H1 (cell line): ENCODE measurements around the gene TRIP11. TPM values are rescaled to one million over a fixed set of nuclear protein-coding genes. Genes with fewer than 3 reads are reported as not detected.

Experiments
- CTCF ChIA-PET: fragments of 300-600 bp; sonication (Branson Sonifier 250); formaldehyde crosslinking; loops from one replicate; lab custom pipeline; 2021; ENCODE audit not compliant: partially characterized antibody; lab: Charles Lee
- POLR2A ChIA-PET: fragments of 300-600 bp; sonication (Branson Sonifier 250); formaldehyde crosslinking; loops from one replicate; lab custom pipeline; 2021; ENCODE audit warnings: inconsistent platforms; ENCODE audit not compliant: partially characterized antibody; lab: Charles Lee
- DNase-seq, 2 experiments: peaks; one replicate each; pipeline versions ENCODE4 v3.0.0 to v3.0.0-alpha.2; 2010 to 2022; ENCODE audit warnings: low spot score in 2 of 2, low read depth in 1 of 2, mixed read lengths in 1 of 2
- FAIRE-seq: peaks from 2 replicates; lab custom pipeline; 2011; peaks lifted over from hg19 to GRCh38; lab: Jason Lieb, UNC
- H2AFZ ChIP-seq: 2 replicates; pipeline ENCODE4 v1.8.1; 2012; ENCODE audit warnings: low read length, inconsistent platforms
- H2AK5ac ChIP-seq: 2 replicates; pipeline ENCODE4 v1.6.1; 2013; ENCODE audit warnings: low read depth, low read length
- H2BK120ac ChIP-seq: replicated peaks from 2 replicates; pipeline ENCODE3; 2013; ENCODE audit warnings: low read depth, low read length, inconsistent platforms
- H2BK12ac ChIP-seq: 2 replicates; pipeline ENCODE4 v1.6.1; 2013; ENCODE audit warnings: low read depth, low read length
- H2BK15ac ChIP-seq: 2 replicates; pipeline ENCODE4 v1.6.1; 2013; ENCODE audit warnings: low read length
- H2BK20ac ChIP-seq: 2 replicates; pipeline ENCODE4 v1.6.1; 2013; ENCODE audit warnings: low read length
- H2BK5ac ChIP-seq: 2 replicates; pipeline ENCODE4 v1.6.1; 2013; ENCODE audit warnings: low read depth, low read length
- H3K14ac ChIP-seq: 2 replicates; pipeline ENCODE4 v1.6.1; 2013; ENCODE audit warnings: inconsistent platforms; ENCODE audit not compliant: insufficient read length
- H3K18ac ChIP-seq: 2 replicates; pipeline ENCODE4 v1.6.1; 2013; ENCODE audit warnings: low read length; ENCODE audit errors: extremely low read depth
- H3K23ac ChIP-seq: 2 replicates; pipeline ENCODE4 v1.6.1; 2013; ENCODE audit warnings: inconsistent platforms; ENCODE audit not compliant: insufficient read length
- H3K23me2 ChIP-seq: 2 replicates; pipeline ENCODE4 v1.6.1; 2013; ENCODE audit warnings: low read depth, low read length
- H3K27ac ChIP-seq: 2 replicates; pipeline ENCODE4 v1.6.1; 2011; ENCODE audit warnings: low read depth, low read length, inconsistent platforms
- H3K27me3 ChIP-seq, 4 experiments: replicated peaks in 1 of 4; 1 replicate in 1 of 4; 2 replicates in 3 of 4; pipeline versions ENCODE4 v1.6.1 to v1.8.1; 2011 to 2013; ENCODE audit warnings: low read length in 3 of 4, mild to moderate bottlenecking in 3 of 4, inconsistent platforms in 2 of 4, mixed read lengths in 2 of 4, moderate library complexity in 1 of 4; ENCODE audit not compliant: control insufficient read depth in 3 of 4, insufficient read depth in 3 of 4; ENCODE audit errors: extremely low read depth in 1 of 4
- H3K36me3 ChIP-seq, 4 experiments: 2 replicates each; pipeline versions ENCODE4 v1.6.1 to v1.8.1; 2011 to 2013; ENCODE audit warnings: mild to moderate bottlenecking in 4 of 4, low read length in 3 of 4, moderate library complexity in 2 of 4, control low read depth in 1 of 4, inconsistent platforms in 1 of 4; ENCODE audit not compliant: insufficient read depth in 4 of 4, control insufficient read depth in 2 of 4
- H3K4ac ChIP-seq: replicated peaks from 2 replicates; pipeline ENCODE3; 2013; ENCODE audit warnings: low read length, low read depth, mixed read lengths, inconsistent platforms; ENCODE audit not compliant: insufficient read length
- H3K4me1 ChIP-seq, 4 experiments: replicated peaks in 1 of 4; 1 replicate in 1 of 4; 2 replicates in 3 of 4; pipeline versions ENCODE4 v1.6.1 to v1.8.1; 2011 to 2013; ENCODE audit warnings: low read length in 3 of 4, inconsistent platforms in 2 of 4, mixed read lengths in 1 of 4; ENCODE audit not compliant: insufficient read depth in 4 of 4, control insufficient read depth in 3 of 4
- H3K4me2 ChIP-seq, 2 experiments: 2 replicates each; pipeline versions ENCODE4 v1.6.1 to v1.8.1; 2011 to 2013; ENCODE audit warnings: low read depth in 2 of 2, low read length in 2 of 2, control low read depth in 1 of 2, inconsistent platforms in 1 of 2, mild to moderate bottlenecking in 1 of 2; ENCODE audit not compliant: insufficient read depth in 1 of 2
- H3K4me3 ChIP-seq, 4 experiments: fragments of 200-600, 300-600 bp in 1 of 4; sonication (generic), shearing (Covaris generic), sonication (Bioruptor Twin) in 1 of 4; 2 replicates each; pipeline versions ENCODE4 v1.5.1 to v1.8.1; 2011 to 2016; ENCODE audit warnings: low read length in 4 of 4, low read depth in 3 of 4, control low read depth in 2 of 4, inconsistent platforms in 2 of 4, mild to moderate bottlenecking in 2 of 4, mixed read lengths in 1 of 4, moderate library complexity in 1 of 4; ENCODE audit not compliant: insufficient read depth in 2 of 4; ENCODE audit errors: extremely low read depth in 1 of 4
- H3K56ac ChIP-seq: replicated peaks from 2 replicates; pipeline ENCODE3; 2013; ENCODE audit warnings: low read depth, mild to moderate bottlenecking, mixed read lengths, low read length, inconsistent platforms; ENCODE audit not compliant: insufficient read length
- H3K79me1 ChIP-seq: 2 replicates; pipeline ENCODE4 v1.6.1; 2013; ENCODE audit warnings: low read depth, low read length, control low read depth
- H3K79me2 ChIP-seq, 2 experiments: 2 replicates each; pipeline versions ENCODE4 v1.6.1 to v1.8.1; 2012 to 2013; ENCODE audit warnings: low read length in 2 of 2, mild to moderate bottlenecking in 2 of 2, inconsistent platforms in 1 of 2; ENCODE audit not compliant: insufficient read depth in 2 of 2, control insufficient read depth in 1 of 2
- H3K9ac ChIP-seq, 4 experiments: replicated peaks in 1 of 4; 1 replicate in 1 of 4; 2 replicates in 3 of 4; pipeline versions ENCODE4 v1.6.1 to v1.8.1; 2011 to 2013; ENCODE audit warnings: low read depth in 3 of 4, low read length in 3 of 4, control low read depth in 2 of 4, mild to moderate bottlenecking in 2 of 4, moderate library complexity in 2 of 4, inconsistent platforms in 1 of 4; ENCODE audit errors: extremely low read depth in 1 of 4
- H3K9me3 ChIP-seq, 2 experiments: 2 replicates each; pipeline versions ENCODE4 v1.6.1 to v1.8.1; 2012 to 2013; ENCODE audit warnings: mild to moderate bottlenecking in 2 of 2, moderate library complexity in 2 of 2, control low read depth in 1 of 2, inconsistent platforms in 1 of 2, low read depth in 1 of 2, low read length in 1 of 2, mixed read lengths in 1 of 2; ENCODE audit not compliant: insufficient read depth in 2 of 2
- H4K20me1 ChIP-seq, 2 experiments: replicated peaks in 1 of 2; 2 replicates each; pipeline versions ENCODE3 to v1.8.1; 2011 to 2013; ENCODE audit warnings: inconsistent platforms in 2 of 2, low read length in 2 of 2, mild to moderate bottlenecking in 1 of 2; ENCODE audit not compliant: insufficient read depth in 2 of 2, control insufficient read depth in 1 of 2
- H4K5ac ChIP-seq: 2 replicates; pipeline ENCODE4 v1.6.1; 2013; ENCODE audit warnings: low read length, low read depth, mixed read lengths, inconsistent platforms; ENCODE audit not compliant: insufficient read length
- H4K8ac ChIP-seq: 2 replicates; pipeline ENCODE4 v1.8.0; 2013; ENCODE audit warnings: mild to moderate bottlenecking, moderate library complexity, low read length, inconsistent platforms; ENCODE audit not compliant: insufficient read depth; ENCODE audit errors: extremely low read depth
- H4K91ac ChIP-seq: replicated peaks from 2 replicates; pipeline ENCODE3; 2013; ENCODE audit warnings: low read length, mixed read lengths, inconsistent platforms; ENCODE audit not compliant: insufficient read length
- CEBPB ChIP-seq: IDR thresholded peaks from 2 replicates; pipeline ENCODE4 v1.6.1; 2012; ENCODE audit warnings: low read depth, low read length
- ZNF274 ChIP-seq: IDR thresholded peaks from 2 replicates; pipeline ENCODE4 v1.7.0; 2012; ENCODE audit warnings: low read length, borderline replicate concordance; ENCODE audit errors: extremely low read depth
- whole genome bisulfite sequencing, 2 experiments: shearing (Covaris generic) in 1 of 2; methylation state at CpG; one replicate each; pipeline versions ENCODE4 v1.1.6 to v1.1.7; 2013 to 2015; ENCODE audit warnings: low lambda C conversion rate in 2 of 2, mixed read lengths in 2 of 2, inconsistent platforms in 1 of 2, low coverage in 1 of 2, missing lambda C conversion rate in 1 of 2; ENCODE audit not compliant: insufficient replicate concordance in 2 of 2, insufficient coverage in 1 of 2, insufficient read length in 1 of 2; ENCODE audit errors: extremely low coverage in 1 of 2, missing lambda C conversion rate in 1 of 2; 5-methylcytosine and 5-hydroxymethylcytosine counted together
- polyA plus RNA-seq, 7 experiments: library from polyadenylated mRNA; depleted of rRNA in 3 of 7; stranded (reverse) in 5 of 7; unstranded in 2 of 7; fragments of >200 nt in 5 of 7; fragments of 200-250 nt in 2 of 7; gene quantifications; 1 replicate in 5 of 7; 2 replicates in 1 of 7; 4 replicates in 1 of 7; pipeline versions ENCODE4 v1.2.1 to v1.2.3, GENCODE V29; 2011 to 2013; ENCODE audit warnings: missing spikeins in 2 of 7, mixed read lengths in 2 of 7
- total RNA-seq: library from RNA; stranded (reverse); fragmentation: NEBNext Ultra II Directional; extraction: Animal tissue kit (Norgen Biotek cat#: 25700); gene quantifications from 2 replicates; pipeline ENCODE4 v1.2.1, GENCODE V29; 2021

Gene TRIP11
- total and polyA plus RNA-seq, 2 of the 8 experiments (the other 6 are each of a cell fraction or from before 2014, with no cell fraction given), result 3.3 to 30.4 TPM

DNA sequence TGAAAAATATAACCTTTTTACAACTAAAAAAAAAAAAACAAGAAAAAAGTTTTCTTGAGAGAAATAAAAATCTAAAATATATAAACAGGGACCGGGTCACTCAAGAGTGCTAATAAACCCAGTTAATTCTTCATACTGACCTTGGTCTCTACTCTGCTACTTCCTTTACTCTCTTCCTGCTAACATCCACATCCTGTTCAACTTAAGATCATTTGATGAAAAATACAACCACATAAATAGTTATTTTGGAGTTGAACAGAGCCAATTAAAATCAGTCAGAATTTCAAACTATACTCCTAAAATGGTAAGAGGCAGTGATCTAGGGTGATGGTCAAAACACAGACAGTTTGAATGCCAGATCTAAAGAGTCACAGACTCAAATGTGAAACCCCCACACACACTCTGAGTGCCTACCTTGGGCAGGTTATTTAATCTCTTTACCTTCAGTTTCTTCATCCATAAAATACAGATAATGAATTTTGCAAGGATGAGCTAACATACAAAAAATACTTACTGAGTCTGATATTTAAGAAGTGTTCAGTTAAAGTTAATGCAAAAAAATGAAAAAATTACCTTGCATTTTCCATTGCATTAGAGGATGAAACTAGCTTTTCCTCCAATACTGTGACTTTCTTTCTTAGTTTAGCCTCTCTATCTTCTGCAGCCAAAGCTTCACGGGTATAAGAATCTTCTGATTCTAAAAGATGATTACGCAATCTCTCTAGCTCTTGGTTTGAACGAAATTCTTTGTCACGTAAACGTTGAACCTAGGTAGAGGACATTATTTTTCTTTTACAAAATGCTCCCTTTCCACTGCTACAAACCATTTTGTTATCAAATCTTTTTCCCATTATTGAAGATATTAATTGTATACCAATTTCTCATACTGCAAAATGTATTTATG lies 40.9 kb downstream of the TRIP11 start:
- H3K4me1 ChIP-seq, result no peaks in the 10 kb centered on the region
- H3K27me3 ChIP-seq, result no peaks in the 10 kb centered on the region
- no peak overlapping the region for H2BK120ac ChIP-seq
- DNase-seq, result no peak
- H4K20me1 ChIP-seq, result no peaks in the 10 kb centered on the region
- H3K36me3 ChIP-seq, result peaks cover 0 to 21% (median 5%) of the 10 kb centered on the region in 4 experiments; a peak in 4 of 8 replicates
- ChIA-PET POLR2A (no interaction called here), CTCF (interaction anchor here (0.7 kb wide), 1 partner anchor 13 kb away, joined by 3 read pairs; no protein-coding TSS in a partner anchor)
- no peak overlapping the region for H3K23ac ChIP-seq
- no peak overlapping the region for H3K4ac ChIP-seq
- TF ChIP-seq CEBPB, result peak; percentile 98
- no peak for TF ChIP-seq ZNF274
- no peak overlapping the region for H3K14ac ChIP-seq
- H3K18ac ChIP-seq, result no peak overlapping the region
- H3K9ac ChIP-seq, result no peak overlapping the region
- no peak overlapping the region for H3K56ac ChIP-seq
- no peak overlapping the region for H3K4me3 ChIP-seq
- H3K4me2 ChIP-seq, result no peak overlapping the region
- no peaks in the 10 kb centered on the region for H3K23me2 ChIP-seq
- no peak overlapping the region for H2AFZ ChIP-seq
- FAIRE-seq, result no peak
- no peak overlapping the region for H2BK12ac ChIP-seq
- no peak overlapping the region for H3K27ac ChIP-seq
- no peak overlapping the region for H4K5ac ChIP-seq
- WGBS, 2 experiments, result 87% methylated on average over 6 of the region's 6 CpGs; no CpG with 5 or more reads in 1 of the 2 experiments
- H4K8ac ChIP-seq, result no peak overlapping the region
- H3K79me2 ChIP-seq, result no peaks in the 10 kb centered on the region
- H2BK20ac ChIP-seq, result no peak overlapping the region
- no peak overlapping the region for H2BK15ac ChIP-seq
- no peaks in the 10 kb centered on the region for H3K9me3 ChIP-seq
- H2BK5ac ChIP-seq, result no peak overlapping the region
- no peaks in the 10 kb centered on the region for H3K79me1 ChIP-seq
- no peak overlapping the region for H4K91ac ChIP-seq
- no peak overlapping the region for H2AK5ac ChIP-seq
